Stimulated activated CD4-positive, alpha-beta T cell treated with anti-CD3 and anti-CD28 coated beads, TNF-alpha, amount 100 ng/mL, for 1 hour (primary cell): ENCODE data around the gene PHF1.

Experiments
- DNase-seq, 3 donors: peaks; one replicate each; pipeline ENCODE4 v3.0.0-alpha.2; 2020; ENCODE audit warnings: low read depth in 3 of 3, low spot score in 1 of 3

Gene PHF1

DNA sequence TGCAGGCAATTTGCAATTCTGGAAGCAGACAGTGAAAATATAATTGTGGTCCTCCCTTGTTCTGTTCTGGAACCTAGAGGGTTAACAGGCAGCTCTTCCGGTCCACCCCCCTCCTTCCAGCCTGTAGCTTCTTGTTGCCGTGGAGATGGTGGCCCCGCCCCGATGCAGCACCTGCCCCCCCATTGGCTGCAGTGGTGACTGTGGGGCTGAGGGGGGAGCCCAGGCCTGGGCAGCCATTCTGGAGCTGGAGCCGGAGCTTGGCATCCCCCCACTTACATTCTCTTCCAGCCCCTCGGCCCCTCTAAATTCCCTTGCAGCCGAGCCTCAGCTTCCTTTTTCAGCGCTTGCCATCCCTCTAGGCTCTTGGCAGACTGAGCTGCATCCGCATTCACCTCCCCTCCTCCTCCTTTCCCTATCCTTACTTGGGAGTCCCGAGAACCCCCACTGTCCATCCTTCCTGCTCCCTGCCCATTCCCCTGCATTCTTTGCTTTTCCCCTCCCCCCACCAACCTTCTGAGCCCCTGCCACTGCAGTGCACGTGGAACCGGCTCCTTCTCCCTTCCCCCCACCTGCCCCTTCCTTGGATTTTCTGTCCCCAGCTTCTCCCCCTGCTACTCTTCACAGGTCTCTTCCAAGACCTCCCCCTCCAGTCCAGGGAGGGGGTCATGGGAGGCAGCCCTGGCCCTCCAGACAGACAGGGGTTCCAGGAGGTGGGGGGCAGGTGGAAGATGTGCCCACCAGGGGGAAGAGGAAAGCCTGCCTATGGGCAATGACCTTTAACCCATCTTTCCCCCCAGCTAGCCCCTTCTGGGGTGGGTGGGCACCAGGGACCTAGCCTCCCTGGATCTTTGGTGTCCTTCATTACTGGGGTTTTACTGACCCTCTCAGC lies 20.4 kb downstream of the PHF1 start:
- DNase-seq: peak in 2 of 3 donors; percentile 58 to 59

DNA sequence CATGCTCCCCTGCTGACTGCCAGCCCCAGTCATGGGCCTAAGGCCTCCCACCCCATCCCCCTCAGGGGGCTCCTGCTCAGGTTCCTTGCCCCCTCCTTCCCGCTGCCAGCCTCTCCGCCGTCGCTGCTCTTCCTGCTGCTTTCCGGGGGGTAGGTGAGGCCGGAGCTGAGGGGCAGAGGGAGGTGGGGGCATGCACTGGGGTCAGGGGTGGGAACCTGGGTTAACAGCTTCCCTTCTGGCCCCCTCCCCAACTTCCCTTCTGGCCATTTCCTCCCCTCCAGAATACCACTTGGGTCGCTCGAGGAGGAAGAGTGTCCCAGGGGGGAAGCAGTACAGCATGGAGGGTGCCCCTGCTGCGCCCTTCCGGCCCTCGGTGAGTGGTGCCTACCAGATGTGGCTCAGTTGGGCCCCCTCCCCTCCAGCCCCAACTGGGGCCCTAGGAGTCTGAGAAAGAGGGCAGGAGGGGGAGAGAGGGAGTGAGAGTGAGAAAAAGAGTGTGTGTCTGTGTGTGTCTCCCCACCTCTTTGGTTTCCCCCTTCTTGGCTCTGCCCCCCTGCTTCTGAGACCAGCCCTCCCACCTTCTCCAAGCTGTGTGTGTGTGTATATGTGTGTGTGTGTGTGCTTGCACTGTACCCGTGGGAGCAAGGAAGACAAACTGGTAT lies 21.2 kb downstream of the PHF1 start:
- DNase-seq: no peak

DNA sequence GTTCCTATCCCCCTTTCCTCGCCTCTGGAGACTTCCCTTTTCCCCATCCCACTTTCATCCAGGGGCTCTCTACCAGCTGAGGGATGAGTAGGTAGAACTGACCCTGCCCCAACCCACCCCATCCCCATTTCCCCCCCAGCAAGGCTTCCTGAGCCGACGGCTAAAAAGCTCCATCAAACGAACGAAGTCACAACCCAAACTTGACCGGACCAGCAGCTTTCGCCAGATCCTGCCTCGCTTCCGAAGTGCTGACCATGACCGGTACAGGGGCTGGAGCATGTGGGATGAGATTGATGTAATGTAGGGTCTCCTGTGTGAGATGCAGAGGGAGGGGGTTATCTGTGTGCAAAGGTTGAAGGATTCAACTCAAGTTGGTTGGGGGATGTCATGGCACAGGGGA lies 21.7 kb downstream of the PHF1 start:
- no peak for DNase-seq

DNA sequence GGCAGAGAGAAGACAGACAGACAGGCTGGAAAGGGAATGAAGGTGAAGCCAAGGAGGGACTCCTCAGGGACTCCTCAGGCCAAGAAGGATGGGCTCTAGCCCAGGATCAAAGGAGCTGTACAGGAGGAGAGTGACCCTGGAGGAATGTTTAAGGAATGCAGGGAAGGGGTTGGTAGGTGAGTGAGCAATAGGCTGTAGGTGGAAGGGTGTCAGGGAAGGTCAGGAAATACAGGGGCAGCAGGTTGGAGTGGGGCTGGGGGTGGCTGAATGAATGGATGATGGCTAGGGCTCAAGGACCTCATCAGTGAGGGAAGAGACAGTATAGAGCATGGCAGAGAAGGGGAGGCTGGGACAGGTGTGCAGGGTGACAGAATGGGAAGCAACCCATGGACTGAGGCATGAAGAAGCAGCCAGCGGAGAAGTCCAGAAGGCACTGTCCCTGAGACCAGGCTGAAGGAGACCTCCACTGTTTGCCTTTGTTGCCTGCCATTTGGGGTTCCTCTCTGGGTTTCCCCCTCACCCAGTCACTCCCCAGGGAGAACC lies 22.3 kb downstream of the PHF1 start:
- no peak for DNase-seq

DNA sequence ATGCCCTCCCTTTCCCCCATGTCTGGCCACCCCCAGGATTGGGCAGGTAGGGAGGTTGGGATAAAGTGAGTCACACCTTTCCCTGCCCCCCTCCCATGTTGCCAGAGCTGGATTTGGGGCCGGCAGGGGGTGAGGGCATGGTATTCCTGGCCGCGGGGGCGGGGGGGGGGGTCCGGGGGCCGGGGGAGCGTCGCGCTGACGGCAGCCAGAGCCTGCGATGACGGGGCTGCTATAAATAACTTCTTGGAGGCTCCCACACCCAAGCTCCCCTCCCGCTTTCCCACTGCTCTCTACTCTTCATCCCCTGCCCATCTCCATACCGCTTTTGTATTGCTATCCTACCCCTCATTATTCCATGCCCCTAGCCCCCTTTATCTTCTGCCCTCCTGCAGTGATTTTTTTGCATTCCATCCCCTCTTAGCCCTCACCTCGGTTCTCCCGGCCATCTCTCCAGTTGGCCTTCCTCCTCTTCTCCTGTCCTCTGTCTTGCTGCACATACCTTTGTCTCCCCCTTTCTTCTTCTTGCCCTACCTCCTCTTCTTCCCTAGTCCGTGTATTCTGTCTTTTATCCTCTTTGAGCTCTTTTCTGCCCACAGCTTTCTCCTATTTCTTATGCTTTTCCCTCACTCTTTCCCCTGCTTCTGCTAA lies 22.9 kb downstream of the PHF1 start:
- DNase-seq: no peak

DNA sequence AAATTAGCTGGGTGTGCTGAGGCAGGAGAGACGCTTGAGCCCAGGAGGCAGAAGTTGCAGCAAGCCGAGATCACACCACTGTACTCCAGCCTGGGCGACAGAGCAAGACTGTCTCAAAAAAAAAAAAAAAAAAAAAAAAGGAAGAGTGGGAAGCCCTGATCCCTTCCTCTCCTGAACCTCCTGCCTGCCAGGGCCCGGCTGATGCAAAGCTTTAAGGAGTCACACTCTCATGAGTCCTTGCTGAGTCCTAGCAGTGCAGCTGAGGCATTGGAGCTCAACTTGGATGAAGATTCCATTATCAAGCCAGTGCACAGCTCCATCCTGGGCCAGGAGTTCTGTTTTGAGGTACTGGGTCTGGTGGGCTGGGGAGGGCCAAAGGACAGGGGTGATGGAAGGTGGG lies 24.1 kb downstream of the PHF1 start:
- DNase-seq: no peak

DNA sequence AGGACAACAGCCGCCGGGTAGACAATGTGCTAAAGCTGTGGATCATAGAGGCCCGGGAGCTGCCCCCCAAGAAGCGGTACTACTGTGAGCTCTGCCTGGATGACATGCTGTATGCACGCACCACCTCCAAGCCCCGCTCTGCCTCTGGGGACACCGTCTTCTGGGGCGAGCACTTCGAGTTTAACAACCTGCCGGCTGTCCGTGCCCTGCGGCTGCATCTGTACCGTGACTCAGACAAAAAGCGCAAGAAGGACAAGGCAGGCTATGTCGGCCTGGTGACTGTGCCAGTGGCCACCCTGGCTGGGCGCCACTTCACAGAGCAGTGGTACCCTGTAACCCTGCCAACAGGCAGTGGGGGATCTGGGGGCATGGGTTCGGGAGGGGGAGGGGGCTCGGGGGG lies 26.9 kb downstream of the PHF1 start:
- no peak for DNase-seq

DNA sequence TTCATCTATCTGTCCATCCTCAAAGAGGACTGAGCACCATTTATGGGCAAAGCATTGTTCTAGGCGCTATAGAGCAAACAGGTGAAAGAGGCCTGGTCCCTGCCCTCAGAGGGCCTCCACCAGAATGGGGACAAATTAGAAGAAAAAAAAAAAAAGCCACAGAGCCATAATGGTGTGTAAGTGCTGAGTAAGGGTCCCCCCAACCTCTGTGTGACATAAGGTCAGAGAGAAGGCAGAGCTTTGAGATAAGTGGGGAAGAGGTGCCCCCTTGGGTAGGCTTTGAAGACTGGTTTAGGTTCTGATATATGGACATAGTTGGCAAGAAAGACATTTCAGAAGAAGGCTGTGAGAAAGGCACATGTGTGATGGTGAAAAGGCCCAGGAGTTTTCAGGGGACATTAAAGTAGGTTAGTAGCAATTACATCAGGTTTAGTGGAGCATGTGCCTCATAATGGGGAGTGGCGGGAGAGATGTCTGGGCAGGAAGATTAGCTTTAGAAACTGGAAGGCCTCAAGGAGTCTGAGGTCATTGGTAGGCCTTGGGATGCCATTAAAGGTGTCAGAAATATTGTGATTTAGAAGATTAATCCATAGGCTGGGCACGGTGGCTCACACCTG lies 28.3 kb downstream of the PHF1 start:
- DNase-seq: no peak

DNA sequence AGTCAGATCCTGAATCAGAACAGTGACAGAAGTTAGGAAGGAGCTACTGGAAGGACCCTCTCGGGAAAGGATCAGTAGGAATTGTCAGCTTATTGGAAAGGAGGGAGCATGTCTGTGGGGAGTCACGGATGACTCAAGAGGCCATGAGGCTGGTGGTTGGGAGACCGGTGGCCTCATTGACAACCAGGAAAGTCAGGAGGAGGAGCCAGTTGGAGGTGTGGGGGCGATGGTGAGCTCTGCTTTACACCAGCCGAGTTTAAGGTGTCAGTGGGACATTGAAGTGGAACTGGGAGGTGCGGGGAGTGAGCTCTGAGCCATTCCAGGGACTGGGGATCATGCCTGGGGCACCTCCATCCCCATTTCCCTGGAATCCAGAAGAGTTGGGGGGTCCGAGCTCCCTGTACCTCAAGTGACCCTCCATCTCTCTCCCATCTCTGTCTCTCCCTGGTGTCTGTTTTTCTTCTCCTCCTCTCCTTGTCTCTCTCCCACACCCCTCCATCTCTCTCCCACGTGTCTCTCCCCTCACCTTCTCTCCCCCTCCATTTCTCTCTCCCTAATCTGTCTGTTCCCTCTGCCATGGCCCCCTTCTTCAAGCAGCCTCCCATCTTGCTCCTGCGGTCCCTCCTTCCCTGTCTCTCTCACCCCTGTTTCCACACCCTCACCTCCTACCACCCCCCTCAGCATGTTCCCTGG lies 29.3 kb downstream of the PHF1 start:
- DNase-seq: no peak

DNA sequence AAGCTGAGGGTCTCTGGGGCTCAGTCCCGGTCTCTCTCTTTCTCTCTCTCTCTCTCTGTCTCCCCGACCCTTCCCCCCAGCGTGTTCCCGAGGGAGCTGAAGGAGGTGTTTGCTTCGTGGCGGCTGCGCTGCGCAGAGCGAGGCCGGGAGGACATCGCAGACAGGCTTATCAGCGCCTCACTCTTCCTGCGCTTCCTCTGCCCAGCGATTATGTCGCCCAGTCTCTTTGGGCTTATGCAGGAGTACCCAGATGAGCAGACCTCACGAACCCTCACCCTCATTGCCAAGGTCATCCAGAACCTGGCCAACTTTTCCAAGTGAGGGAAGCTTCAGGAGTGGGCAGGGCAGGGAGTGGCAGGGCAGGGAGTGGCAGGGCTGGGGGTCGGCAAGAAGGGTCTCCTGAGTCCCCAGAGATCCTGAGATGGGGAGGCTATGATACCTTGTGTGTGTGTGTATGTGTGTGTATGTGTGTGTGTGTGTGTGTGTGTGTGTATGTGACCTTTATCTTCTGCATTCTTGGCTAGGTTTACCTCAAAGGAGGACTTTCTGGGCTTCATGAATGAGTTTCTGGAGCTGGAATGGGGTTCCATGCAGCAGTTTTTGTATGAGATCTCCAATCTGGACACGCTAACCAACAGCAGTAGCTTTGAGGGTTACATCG lies 30.0 kb downstream of the PHF1 start:
- DNase-seq: no peak

DNA sequence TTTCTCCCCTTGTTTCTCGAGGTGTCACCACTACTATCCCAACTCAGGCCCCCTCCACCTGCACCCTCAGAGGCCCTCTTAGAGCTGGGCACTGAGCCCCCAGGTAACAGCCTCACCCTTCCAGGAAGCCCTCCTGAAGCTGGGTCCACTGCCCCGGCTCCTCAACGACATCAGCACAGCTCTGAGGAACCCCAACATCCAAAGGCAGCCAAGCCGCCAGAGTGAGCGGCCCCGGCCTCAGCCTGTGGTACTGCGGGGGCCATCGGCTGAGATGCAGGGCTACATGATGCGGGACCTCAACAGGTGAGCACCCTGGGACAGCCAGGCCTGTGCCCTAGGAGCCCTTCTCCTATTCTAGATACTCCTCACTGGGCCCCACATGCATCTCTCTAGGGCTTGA lies 30.6 kb downstream of the PHF1 start:
- DNase-seq: no peak

DNA sequence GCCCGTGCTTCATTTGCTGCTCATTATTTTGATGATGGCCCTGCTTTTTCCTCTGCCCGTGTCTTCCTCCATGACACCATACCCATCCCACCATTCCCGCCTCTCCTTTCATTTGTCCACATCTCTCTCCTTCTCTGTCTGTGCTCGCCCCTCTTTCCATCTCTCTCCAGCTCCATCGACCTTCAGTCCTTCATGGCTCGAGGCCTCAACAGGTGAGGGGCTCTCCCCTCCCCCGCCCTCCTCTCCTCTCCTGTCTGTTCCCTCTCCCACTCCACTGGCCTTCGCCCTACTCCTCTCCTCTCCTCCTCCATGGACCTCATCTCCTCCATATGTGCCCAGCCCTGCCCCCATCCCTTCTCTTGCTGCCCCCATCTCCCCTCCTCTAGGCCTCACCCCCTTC lies 31.5 kb downstream of the PHF1 start:
- no peak for DNase-seq

DNA sequence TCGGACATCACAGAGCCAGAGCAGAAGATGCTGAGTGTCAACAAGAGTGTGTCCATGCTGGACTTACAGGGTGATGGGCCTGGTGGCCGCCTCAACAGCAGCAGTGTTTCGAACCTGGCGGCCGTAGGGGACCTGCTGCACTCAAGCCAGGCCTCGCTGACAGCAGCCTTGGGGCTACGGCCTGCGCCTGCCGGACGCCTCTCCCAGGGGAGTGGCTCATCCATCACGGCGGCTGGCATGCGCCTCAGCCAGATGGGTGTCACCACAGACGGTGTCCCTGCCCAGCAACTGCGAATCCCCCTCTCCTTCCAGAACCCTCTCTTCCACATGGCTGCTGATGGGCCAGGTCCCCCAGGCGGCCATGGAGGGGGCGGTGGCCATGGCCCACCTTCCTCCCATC lies 32.2 kb downstream of the PHF1 start:
- DNase-seq: no peak

DNA sequence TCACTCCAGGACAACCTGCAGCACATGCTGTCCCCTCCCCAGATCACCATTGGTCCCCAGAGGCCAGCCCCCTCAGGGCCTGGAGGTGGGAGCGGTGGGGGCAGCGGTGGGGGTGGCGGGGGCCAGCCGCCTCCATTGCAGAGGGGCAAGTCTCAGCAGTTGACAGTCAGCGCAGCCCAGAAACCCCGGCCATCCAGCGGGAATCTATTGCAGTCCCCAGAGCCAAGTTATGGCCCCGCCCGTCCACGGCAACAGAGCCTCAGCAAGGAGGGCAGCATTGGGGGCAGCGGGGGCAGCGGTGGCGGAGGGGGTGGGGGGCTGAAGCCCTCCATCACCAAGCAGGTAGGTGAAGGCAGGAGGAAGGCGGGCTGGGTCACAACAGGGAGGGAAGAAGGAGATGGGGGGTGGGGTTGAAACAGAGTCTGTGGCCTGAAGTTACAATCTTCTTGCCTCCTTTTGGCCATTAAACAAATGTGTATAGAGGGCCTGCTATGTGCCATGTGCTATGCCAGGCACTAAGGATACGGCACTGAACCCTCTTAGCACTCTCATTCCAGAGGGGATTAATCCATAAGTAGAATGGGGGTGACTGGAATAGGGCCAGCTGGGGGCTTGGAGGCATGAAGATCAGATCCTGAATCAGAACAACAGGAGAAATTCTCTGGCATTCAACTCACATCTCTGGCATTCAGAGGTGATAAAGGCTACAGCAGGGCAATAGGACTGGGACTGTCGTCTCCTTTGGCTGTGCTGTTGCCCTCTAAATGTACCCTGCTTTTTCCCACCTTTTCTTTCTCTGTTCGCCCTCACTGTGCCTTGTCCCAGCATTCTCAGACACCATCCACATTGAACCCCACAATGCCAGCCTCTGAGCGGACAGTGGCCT lies 33.0 kb downstream of the PHF1 start:
- no peak for DNase-seq

DNA sequence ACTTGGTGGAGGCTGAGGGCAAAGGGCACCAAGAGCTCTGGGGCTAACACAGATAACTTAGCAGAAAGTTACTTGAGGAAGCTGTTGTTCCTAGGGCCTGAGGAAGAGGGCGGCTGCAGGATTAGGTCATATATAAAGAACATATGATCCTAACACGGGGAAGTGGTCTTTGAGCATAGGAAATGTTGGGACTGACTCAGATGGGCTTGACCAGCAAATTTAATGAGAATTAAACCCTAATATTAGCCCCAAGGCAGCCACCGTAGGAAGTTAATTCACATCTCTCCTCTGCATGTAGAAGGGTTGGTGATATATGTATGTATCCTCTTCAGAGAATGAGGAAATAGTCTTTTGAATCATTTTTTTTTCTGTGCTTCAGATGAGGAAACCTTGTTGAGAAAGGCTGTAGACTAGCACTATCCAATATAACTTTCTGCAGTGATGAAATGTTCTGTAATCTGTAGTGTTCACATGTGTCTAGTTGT lies 34.3 kb downstream of the PHF1 start:
- no peak for DNase-seq

DNA sequence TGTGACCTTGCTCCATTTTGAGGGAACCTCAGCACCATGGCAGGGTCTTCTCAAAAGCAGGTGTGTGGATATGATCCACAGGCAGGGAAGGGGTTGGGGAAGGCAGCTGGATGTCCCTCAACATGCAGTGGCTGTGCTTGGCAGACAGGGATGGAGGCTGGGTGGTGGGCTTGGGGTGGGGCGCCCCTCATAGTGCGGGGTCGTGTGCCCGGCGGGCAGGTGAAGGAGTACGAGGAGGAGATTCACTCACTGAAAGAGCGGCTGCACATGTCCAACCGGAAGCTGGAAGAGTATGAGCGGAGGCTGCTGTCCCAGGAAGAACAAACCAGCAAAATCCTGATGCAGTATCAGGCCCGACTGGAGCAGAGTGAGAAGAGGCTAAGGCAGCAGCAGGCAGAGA lies 35.5 kb downstream of the PHF1 start:
- DNase-seq: no peak

DNA sequence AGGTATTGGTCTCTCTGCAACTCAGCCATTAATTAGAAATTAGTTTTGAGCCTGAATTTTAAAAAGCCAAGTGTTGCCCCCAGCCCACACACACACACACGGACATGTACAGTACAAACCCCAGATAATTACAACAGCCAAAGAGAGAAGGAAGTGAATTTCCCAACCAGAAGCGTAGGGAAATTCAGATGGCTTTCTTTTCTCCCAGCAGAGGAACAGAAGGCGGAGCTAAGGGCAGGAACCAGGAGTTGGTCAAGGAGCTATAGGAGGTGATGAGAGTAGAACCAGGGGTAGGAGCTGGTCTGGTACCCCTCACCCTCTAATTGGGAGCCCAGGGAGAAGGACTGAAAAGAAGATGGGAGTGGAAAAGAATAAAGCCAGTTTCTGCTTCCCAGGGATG lies 39.6 kb downstream of the PHF1 start:
- no peak for DNase-seq

DNA sequence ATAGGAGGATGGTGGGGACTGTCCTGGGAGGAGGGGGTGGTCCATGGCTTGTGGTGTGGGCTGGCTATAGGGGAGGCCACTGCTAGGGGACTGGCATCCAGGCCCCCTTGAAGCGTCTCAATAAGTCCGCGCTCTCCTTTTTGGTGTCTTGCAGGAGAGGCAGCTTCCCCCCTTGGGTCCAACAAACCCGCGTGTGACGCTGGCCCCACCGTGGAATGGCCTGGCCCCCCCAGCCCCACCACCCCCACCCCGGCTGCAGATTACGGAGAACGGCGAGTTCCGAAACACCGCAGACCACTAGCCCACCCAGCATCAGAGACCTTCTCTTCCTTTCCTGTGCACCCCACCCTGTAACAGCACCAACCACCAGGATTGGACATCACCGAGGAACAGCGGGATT lies 40.8 kb downstream of the PHF1 start:
- no peak for DNase-seq

DNA sequence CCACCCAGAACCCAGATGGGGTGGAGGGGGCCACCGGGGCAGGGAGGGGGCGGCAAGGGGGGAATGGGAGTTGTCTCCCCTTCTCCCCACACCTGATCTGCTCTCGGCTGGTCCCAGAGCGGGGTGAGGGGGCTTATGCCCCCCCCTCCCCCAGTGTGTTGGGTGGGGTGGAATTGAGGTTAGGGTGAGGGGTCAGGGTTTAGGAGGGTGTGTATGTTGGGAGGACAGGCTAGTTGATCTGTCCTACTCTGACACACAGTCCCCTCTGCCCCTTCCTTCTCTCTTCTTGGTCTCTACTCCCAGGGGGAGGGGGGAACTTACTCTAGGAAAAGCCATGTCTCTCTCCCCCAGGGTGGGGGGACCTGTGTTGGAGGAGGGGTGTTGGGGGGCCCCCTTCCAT lies 41.7 kb downstream of the PHF1 start:
- DNase-seq: no peak
